ENCODE data around the gene MMD2. TPM values are rescaled to one million over a fixed set of nuclear protein-coding genes. Genes with fewer than 3 reads are reported as not detected.

Gene MMD2
- polyA plus RNA-seq, 1 experiment, result not detected

DNA sequence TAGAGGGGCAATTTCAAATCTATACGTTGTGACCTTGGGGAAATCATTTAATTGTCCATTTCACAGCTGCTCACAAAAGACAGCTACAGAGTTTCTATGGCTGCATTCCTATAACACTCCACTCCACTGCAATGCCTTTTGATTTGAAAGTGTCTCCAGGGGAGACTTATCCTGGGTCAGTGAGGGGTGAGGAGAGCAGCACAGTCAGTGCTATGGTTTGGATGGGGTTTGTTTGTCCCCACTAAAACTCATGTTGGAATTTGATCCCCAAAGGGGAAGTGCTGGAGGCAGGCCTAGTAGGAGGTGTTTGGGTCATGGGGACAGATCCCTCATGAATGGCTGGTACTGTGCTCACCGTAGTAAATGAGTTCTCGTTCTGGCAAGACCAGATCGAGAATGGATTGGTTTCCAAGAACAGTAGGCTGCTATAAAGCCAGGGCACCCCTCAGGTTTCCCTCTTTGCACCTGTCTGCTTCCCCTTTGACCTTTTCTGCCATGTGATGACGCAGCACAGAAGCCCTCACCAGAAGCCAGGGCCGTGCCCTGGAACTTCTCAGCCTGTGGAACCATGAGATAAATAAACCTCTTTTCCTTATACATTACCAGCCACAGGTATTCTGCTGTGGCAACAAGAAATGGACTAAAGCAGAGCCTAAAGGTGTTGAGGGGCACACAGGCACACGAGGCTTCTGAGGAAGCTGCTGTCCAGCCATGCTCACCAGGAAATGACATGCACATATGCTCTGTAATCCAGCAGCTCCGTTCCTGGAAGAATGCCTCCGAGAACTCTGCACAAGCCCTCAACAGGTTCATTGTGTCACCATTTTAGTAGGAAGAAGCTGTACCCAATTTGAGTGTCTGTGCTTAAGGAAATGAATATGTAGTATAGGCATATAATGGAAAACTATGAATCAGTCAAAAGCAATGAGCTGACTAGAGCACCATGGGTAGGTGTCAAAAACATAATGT is 92.2 kb downstream of the MMD2 start:
- DNase-seq (ENCODE audit: low read depth, low spot score), result no peak
- Histone ChIP-seq H3K27ac (ENCODE audit: low read depth, low read length) (no peak overlapping the region), H3K27me3 (ENCODE audit: control insufficient read depth, insufficient read depth, low read length) (peaks cover 3% of the 10 kb centered on the region), H3K9me3 (ENCODE audit: control insufficient read depth, insufficient read depth, low read length) (peaks cover 9% of the 10 kb centered on the region), H3K4me3 (ENCODE audit: low read depth, low read length) (no peak overlapping the region)
- TF ChIP-seq, protein P1, sequence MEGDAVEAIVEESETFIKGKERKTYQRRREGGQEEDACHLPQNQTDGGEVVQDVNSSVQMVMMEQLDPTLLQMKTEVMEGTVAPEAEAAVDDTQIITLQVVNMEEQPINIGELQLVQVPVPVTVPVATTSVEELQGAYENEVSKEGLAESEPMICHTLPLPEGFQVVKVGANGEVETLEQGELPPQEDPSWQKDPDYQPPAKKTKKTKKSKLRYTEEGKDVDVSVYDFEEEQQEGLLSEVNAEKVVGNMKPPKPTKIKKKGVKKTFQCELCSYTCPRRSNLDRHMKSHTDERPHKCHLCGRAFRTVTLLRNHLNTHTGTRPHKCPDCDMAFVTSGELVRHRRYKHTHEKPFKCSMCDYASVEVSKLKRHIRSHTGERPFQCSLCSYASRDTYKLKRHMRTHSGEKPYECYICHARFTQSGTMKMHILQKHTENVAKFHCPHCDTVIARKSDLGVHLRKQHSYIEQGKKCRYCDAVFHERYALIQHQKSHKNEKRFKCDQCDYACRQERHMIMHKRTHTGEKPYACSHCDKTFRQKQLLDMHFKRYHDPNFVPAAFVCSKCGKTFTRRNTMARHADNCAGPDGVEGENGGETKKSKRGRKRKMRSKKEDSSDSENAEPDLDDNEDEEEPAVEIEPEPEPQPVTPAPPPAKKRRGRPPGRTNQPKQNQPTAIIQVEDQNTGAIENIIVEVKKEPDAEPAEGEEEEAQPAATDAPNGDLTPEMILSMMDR (IDR thresholded peaks at IDR 0.05; ENCODE audit: low read depth, low read length), result no peak
- ChIA-PET POLR2A (no interaction called here), CTCF (no interaction called here)

DNA sequence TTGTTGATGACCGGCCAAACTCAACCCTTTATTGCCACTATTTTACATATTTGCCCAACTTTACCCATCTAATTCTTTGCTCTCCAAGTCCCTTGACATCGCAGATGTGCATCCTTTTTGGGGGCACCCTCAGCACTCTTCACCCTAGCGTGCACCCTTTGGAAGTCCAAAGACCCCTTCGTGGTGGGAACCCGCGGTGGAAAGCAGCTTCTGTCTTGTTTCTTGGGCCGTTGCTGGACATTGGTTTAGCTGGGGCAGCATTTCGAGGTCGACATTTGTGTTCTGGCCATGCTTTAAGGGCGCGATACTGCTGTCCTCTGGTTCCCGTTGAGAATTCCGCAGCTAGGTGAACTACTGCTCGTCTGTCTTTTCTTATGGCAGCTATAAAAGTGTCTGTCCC is 96.8 kb downstream of the MMD2 start:
- ChIA-PET CTCF (no interaction called here), POLR2A (no interaction called here)
- no peak overlapping the region for H3K27ac ChIP-seq (ENCODE audit: low read depth, low read length)

DNA sequence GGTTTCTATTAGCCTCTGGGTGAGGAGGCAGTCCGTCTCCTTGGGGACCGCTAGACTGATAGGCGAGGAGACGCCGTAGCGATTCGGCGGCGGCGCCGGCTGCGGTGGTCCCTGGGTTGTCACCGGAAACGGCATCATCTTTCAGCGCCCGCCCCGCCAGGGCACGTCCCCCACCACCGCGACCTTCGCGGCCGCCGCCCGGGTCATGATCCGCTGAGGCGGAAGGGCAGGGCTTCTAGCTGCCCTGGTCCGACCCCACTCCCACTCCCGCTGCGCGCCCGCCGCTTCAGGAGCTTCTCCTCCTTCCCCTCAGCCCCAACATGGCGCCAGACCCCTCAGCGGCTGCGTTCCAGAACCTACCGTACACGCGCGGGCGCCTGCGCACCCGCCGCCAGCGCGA is 97.3 kb downstream of the MMD2 start, which contains the start of gene PAPOLB:
Gene PAPOLB (minus strand): TSS at position 358 of the 400 bp plus-strand sequence. CDS start 220 bp downstream, at position 138.
- Histone ChIP-seq H3K27me3 (ENCODE audit: control insufficient read depth, insufficient read depth, low read length) (peaks cover 17% of the 10 kb centered on the region), H3K27ac (ENCODE audit: low read depth, low read length) (no peak within 1 kb of the TSS), H3K4me3 (ENCODE audit: low read depth, low read length) (peak within 1 kb of the TSS; percentile 25; the same call in 1 of the 2 replicates), H3K9me3 (ENCODE audit: control insufficient read depth, insufficient read depth, low read length) (peaks cover 10% of the 10 kb centered on the region)
- DNase-seq (ENCODE audit: low read depth, low spot score), result no peak
- CTCF ChIA-PET, result no interaction called here
- TF ChIP-seq, protein P1 (IDR thresholded peaks at IDR 0.05; ENCODE audit: low read depth, low read length), result no peak
- POLR2A ChIA-PET, result no interaction called here

More for the DNA sequence above, 96.8 kb downstream of the MMD2 start:
- TF ChIP-seq, protein P1 (IDR thresholded peaks at IDR 0.05; ENCODE audit: low read depth, low read length), result no peak
- H3K4me3 ChIP-seq (ENCODE audit: low read depth, low read length), result no peak overlapping the region
- H3K9me3 ChIP-seq (ENCODE audit: control insufficient read depth, insufficient read depth, low read length), result peaks cover 10% of the 10 kb centered on the region
- H3K27me3 ChIP-seq (ENCODE audit: control insufficient read depth, insufficient read depth, low read length), result peaks cover 17% of the 10 kb centered on the region
- DNase-seq (ENCODE audit: low read depth, low spot score), result no peak

DNA sequence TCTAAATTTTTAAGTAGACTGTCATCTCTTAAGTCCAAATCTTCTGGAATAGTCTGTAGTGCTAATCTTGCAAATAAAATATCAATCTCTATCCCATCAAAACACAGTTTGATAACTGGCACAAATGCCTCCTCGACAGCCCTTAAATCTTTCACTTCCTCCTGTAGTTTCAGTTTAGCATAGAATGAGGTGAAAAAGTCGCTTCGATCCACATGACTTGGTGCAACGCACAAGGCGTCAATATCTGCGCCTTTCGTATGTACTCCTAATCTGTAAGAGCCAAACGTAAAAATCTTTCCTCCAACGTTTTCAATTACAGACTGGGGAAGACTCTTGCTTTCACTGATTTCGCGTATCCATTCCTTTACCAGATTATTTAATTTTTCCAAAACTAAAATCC is 97.8 kb downstream of the MMD2 start:
- H3K9me3 ChIP-seq (ENCODE audit: control insufficient read depth, insufficient read depth, low read length), result peaks cover 10% of the 10 kb centered on the region
- no peak overlapping the region for H3K27ac ChIP-seq (ENCODE audit: low read depth, low read length)
- ChIA-PET POLR2A (no interaction called here), CTCF (no interaction called here)
- H3K27me3 ChIP-seq (ENCODE audit: control insufficient read depth, insufficient read depth, low read length), result peaks cover 17% of the 10 kb centered on the region
- DNase-seq (ENCODE audit: low read depth, low spot score), result no peak
- TF ChIP-seq, protein P1 (IDR thresholded peaks at IDR 0.05; ENCODE audit: low read depth, low read length), result no peak
- H3K4me3 ChIP-seq (ENCODE audit: low read depth, low read length), result no peak overlapping the region

DNA sequence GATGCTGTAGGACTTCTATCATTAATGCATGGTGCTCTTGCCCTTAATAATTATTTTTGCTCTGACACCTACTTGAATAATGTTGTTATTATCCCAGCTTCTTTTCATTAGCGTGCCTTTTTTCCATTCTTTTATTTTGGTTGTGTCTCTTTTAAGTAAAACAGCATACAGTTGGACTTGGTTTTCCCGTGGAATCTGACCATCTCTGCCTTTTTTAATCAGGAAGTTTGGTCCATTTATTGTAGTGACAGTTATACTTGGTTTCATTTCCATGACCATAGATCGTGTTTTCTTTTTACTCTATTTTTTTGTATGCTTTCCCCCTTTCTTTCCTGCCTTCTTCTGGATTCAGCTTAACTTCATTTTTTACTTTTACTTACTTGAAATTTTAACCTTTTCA is 101.8 kb downstream of the MMD2 start:
- H3K27ac ChIP-seq (ENCODE audit: low read depth, low read length), result no peak overlapping the region
- peaks cover 16% of the 10 kb centered on the region for H3K27me3 ChIP-seq (ENCODE audit: control insufficient read depth, insufficient read depth, low read length)
- ChIA-PET CTCF (interaction anchor here (1.0 kb wide), 1 partner anchor 117 kb away, joined by 3 read pairs; no protein-coding TSS in a partner anchor), POLR2A (no interaction called here)
- no peak for DNase-seq (ENCODE audit: low read depth, low spot score)
- peaks cover 8% of the 10 kb centered on the region for H3K9me3 ChIP-seq (ENCODE audit: control insufficient read depth, insufficient read depth, low read length)
- TF ChIP-seq, protein P1 (IDR thresholded peaks at IDR 0.05; ENCODE audit: low read depth, low read length), result no peak
- H3K4me3 ChIP-seq (ENCODE audit: low read depth, low read length), result no peak overlapping the region
